HG03039 (cell line): ENCODE results near the gene PDE3A.

Experiments
- ATAC-seq: cut with Tn5 transposase; IDR thresholded peaks from one replicate; pipeline ENCODE4 v1.9.1; 2021; ENCODE audit warnings: mild to moderate bottlenecking, moderate library complexity; ENCODE audit not compliant: unreplicated experiment

The PDE3A gene

GRCh38 chr12:20490213-20490612 lies 121.9 kb downstream of the PDE3A start:
- no peak for ATAC-seq

- no peak for ATAC-seq
Measured at GRCh38 chr12:20491290-20491689, 123.0 kb downstream of the PDE3A start.

GRCh38 chr12:20492251-20492760 lies 124.0 kb downstream of the PDE3A start:
- no peak for ATAC-seq

GRCh38 chr12:20493934-20494333 lies 125.6 kb downstream of the PDE3A start:
- no peak for ATAC-seq

DNA sequence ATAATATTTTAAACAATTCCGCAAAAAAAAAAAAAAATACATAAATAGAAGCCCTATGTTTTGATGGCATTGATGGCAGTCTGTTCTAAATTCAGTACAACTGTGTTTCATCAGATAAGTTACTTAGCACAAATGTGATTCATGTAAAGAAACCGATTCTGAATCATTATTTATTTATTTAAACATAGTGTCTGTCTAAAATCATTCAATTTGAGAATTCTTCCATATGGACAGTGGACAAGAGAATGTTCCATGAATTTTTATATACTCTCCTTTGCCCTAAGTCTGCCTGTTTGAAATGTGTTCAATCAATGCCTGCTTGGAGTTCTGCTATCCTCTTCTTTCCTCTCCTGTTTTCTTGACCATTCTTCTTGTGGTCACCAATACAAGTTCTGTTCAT lies 126.5 kb downstream of the PDE3A start:
- no peak for ATAC-seq

- ATAC-seq = no peak
Measured at GRCh38 chr12:20495997-20496396, 127.7 kb downstream of the PDE3A start.

GRCh38 chr12:20497707-20498106 lies 129.4 kb downstream of the PDE3A start:
- no peak for ATAC-seq

DNA sequence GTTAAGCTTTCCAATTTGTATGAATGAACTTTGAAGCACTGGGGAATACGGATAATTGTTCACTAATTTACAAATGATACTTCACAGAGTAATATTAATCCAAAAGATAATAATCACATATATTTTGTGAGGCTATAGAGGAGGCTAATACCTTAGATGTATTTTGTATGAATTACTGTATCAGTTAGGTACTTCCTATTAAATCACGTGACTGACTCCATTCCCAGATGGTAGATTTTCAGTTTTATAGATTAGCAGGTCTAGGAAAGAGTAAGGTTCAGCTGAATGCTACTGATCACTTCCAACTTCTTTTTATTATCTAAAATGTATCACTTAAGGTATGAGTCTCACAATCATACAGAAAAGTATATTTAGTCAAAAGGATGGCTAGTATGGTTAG lies 133.6 kb downstream of the PDE3A start:
- no peak for ATAC-seq

- ATAC-seq = no peak
Measured at GRCh38 chr12:20503858-20504257, 135.5 kb downstream of the PDE3A start.

GRCh38 chr12:20505056-20505455 lies 136.7 kb downstream of the PDE3A start:
- no peak for ATAC-seq

DNA sequence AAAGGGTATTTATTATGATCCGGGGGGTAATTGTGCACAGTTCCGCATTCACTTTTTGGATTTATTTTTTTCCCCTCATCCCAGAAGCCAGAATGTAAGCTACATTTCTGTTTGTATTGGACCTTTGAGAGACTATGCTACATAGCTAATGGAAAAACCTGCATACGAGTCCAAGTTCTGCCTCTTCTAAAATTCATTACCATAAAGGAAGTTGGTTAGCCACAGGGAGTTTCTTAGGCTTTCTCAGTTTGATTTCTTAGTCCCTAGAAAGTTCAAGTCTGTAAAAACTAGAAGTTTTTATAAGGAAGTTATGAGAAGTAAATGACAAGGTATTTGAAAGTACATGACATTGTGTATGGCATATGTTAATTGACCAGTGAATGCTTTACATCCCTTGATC lies 138.7 kb downstream of the PDE3A start:
- no peak for ATAC-seq

GRCh38 chr12:20507711-20508110 lies 139.4 kb downstream of the PDE3A start:
- no peak for ATAC-seq

- no peak for ATAC-seq
Measured at GRCh38 chr12:20508359-20508758, 140.0 kb downstream of the PDE3A start.

- ATAC-seq = no peak
Measured at GRCh38 chr12:20508962-20509361, 140.6 kb downstream of the PDE3A start.

GRCh38 chr12:20510811-20511210 lies 142.5 kb downstream of the PDE3A start:
- ATAC-seq = no peak

DNA sequence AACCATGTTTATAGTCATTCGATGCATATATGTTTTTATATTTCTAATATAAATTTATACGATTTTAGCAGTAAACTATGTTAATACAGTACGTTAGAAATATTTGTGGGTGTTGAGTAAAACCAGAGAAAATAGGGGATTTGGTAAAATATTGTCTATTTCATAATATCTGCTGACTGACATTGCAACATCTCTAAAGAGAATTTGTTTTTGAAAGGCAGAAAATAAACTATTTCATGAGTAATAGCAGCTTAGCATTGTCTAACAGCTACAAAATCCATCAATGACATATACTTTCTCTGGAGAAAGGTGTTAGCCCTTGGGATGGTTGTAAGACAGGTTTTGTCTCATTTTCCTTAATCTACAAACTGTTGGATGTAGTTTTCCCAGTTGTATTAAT lies 144.9 kb downstream of the PDE3A start:
- ATAC-seq = no peak

- no peak for ATAC-seq
Measured at GRCh38 chr12:20514598-20514997, 146.3 kb downstream of the PDE3A start.

- ATAC-seq = no peak
Measured at GRCh38 chr12:20520532-20520931, 152.2 kb downstream of the PDE3A start.

- no peak for ATAC-seq
Measured at GRCh38 chr12:20523658-20524057, 155.3 kb downstream of the PDE3A start.

- ATAC-seq = no peak
Measured at GRCh38 chr12:20524113-20524512, 155.8 kb downstream of the PDE3A start.

DNA sequence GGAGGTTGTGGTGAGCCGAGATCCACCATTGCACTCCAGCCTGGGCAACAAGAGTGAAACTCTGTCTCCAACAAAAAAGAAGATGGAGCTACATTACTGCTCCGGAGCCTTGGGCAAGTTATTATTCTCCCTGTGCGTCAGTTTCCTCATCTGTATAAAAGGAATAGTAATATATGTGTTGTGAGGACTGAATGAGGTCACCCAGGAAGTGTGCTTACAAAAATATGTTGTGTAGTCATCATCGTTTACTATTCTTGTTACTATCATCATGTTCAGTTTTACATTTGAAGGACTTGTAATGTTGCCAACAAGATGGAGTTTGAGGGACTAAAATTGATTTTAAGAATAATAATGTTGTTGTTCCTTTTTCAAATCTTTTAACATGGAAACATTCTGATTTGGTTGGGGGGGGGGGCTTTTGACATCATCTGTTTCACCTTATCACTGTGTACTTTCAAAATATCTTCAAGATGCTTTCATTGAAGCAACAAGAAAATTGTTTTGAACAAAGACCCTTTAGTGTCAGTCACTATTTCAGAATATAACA lies 156.8 kb downstream of the PDE3A start:
- ATAC-seq = no peak

DNA sequence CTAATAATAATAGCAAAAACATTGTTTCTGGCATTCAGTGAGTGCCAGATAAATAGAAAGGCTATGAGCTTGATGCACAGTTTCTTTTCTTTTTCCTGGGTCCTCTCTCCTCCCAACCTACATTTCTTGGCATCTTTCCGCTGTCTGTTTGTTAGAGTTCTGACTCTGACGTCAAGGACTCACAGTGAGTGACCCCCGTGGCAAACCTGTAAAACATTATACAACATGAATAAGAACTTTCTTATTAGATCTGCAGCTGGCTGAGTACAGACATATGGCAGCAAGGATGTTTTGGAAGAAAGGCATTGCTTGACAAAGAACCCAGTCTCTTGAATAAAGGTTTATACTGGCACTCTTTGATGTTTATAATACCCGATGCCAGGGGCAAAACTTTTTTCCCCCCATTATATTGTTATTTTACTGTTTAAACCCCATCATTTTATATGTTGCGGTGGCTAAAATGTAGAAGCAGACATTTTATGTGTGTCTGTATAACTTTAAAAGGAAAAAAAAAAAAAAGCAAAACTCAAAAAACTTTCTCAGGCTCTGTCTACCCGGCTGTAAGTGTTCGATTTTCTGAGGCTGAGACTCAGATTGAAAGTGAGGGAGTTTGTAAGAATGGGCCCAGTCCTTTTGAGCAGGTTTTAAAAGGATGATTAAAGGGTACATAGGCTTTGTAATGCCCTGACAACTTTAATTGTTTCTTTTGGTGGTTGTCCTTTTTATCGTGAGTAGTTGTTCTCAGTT lies 159.3 kb downstream of the PDE3A start:
- ATAC-seq = no peak

GRCh38 chr12:20528208-20528607 lies 159.9 kb downstream of the PDE3A start:
- no peak for ATAC-seq
